Suprapubic skin (tissue), 4 donors: ENCODE results near the gene FUOM.

Source experiments
- CTCF ChIP-seq, 2 donors: fragments of 200-600 bp in 1 of 2; fragments of 450-650 bp in 1 of 2; sonication (generic) in 1 of 2; IDR thresholded peaks; one replicate each; pipeline ENCODE4 v1.5.1; 2016 to 2019; ENCODE audit warnings: antibody characterized with exemption in 2 of 2, mild to moderate bottlenecking in 1 of 2, moderate library complexity in 1 of 2
- EP300 ChIP-seq: sonication (generic); formaldehyde crosslinking; IDR thresholded peaks from one replicate; pipeline ENCODE4 v1.6.1; 2017; ENCODE audit warnings: antibody characterized with exemption
- POLR2A ChIP-seq, 2 donors: fragments of 450-650 bp; IDR thresholded peaks; one replicate each; pipeline ENCODE4 v1.6.1; 2017; ENCODE audit warnings: antibody characterized with exemption in 2 of 2, mild to moderate bottlenecking in 2 of 2, moderate library complexity in 2 of 2
- POLR2AphosphoS5 ChIP-seq, 3 donors: sonication (generic); formaldehyde crosslinking; IDR thresholded peaks; one replicate each; pipeline ENCODE4 v1.6.1; 2017; ENCODE audit warnings: antibody characterized with exemption in 3 of 3

- TF ChIP-seq POLR2AphosphoS5 (IDR thresholded peaks at IDR 0.05) (no peak), CTCF (IDR thresholded peaks at IDR 0.05) (no peak), EP300 (no peak), POLR2A (IDR thresholded peaks at IDR 0.05) (no peak)
Observed at GRCh38 chr10:133349160-133349568, 8.7 kb downstream of the FUOM start.
